NCI-H187 (cell line): ENCODE data around the gene SPATA20.

Experiments
- DNase-seq, 2 experiments: peaks; one replicate each; lab custom pipeline; 2025; lab: John Stamatoyannopoulos, UW

The SPATA20 gene

DNA sequence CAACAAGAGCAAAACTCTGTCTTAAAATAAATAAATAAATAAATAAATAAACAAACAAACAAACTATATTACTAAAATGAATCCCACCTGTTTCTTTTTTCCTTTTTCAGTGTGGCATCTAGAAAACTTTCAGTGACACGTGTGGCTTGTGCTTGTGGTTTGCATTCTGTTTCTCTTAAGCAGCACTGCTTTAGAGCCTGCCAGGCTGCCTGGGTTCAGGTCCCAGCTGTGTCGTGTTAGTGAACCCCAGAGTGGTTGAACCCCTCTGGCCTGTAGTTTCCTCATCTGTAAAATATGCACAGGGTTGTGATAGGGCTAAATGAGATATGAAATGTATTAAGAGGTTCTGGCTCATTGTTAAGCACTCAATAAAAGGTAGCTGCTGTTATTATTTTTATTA lies 26.5 kb upstream of the SPATA20 start:
- no peak for DNase-seq

DNA sequence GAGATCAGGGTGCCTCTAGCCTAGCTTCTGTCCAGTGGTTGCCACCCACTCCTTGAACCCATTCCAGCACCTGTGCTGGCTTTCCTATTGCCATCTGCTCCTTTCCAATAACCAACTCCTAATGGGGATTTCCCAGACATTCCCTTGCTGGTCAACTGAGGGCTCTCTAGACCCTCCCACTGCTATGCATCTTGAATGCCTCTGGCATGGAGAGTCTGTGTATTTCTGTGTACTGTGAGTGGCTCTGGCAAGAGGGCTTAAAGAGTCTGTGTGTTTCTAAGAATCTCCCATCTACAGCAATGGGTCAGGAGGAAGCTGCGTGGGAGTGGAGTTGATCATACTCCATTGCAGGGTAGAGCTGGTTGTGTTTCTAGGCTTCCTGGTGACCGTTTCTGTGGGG lies 25.5 kb upstream of the SPATA20 start:
- DNase-seq, result no peak

DNA sequence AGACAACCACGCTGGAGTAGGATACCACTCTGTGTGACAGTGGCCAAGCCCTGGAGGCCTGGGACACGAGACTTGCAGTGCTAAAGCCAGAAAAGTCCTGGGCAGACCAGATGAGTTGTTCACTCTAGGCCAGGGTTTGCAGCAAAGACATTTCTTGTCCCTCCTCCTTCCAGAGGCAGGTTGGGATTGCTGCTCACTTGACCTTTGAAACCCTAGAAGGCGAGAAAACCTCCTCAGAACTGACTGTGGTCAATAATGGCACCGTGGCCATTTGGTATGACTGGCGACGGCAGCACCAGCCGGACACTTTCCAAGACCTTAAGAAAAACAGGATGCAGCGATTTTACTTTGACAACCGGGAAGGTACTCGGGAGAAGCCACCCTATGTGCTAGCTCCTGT lies 24.2 kb upstream of the SPATA20 start:
- no peak for DNase-seq

DNA sequence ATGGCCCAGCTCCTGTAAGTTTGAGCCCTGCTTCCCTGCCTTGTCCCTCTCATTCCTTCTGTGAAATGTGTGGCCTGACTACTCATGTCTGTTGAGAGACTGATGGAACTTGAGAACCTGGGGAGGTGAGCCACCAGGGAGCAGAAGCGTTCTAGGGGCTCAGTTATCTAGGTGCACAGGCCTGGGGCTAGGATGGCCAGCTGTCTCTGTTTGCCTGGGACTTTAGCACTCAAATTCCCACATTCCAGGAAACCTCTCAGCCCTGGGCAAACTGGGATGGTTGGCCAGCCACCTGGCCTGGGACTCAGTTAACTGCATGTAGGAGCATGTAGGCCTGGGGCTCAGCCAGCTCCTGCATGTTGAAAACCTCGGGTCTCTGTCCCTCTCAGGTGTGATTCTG lies 23.8 kb upstream of the SPATA20 start:
- DNase-seq, result no peak

DNA sequence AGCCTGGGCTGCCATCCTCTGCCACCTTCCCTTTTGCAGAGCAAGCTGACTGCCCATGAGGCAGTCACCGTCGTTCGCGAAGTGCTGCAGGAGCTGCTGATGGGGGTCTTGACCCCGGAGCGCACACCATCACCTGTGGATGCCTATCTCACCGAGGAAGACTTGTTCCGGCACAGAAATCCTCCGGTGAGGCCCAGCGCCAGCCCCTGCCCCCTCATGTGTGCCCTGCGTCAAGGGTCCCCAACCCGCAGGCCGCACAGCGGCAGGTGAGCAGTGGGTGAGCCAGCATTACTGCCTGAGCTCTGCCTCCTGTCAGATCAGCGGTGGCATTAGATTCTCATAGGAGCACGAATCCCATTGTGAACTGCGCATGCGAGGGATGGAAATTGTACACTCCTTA lies 22.1 kb upstream of the SPATA20 start:
- DNase-seq, result no peak

DNA sequence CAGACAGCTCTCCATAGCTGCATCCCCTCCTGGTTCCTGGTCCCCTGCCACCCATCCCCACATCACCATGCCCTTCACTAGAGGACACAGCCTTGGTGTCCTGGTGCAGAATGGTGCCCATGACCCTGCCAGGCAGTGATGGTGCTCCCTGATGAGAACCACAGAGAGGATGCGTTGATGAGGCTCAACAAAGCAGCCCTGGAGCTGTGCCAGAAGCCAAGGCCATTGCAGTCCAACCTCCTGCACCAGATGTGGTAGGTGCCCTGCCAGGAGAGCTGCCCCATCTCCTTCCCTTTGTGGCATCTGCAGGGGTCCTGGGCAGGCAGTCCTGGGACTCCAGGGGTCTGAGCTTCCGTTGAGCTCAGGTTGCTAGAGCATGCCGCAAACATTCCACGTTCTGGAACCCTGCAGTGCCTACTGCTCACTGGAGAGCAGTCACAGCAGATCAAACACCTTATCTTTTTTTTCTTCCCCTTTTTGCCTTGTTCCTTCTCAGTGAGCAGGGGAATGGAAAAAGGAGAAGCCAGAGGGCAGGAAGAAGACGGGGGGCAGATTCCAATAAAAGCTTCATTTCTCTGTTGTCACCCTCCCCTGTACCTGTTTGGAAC lies 19.7 kb upstream of the SPATA20 start:
- DNase-seq, result no peak

DNA sequence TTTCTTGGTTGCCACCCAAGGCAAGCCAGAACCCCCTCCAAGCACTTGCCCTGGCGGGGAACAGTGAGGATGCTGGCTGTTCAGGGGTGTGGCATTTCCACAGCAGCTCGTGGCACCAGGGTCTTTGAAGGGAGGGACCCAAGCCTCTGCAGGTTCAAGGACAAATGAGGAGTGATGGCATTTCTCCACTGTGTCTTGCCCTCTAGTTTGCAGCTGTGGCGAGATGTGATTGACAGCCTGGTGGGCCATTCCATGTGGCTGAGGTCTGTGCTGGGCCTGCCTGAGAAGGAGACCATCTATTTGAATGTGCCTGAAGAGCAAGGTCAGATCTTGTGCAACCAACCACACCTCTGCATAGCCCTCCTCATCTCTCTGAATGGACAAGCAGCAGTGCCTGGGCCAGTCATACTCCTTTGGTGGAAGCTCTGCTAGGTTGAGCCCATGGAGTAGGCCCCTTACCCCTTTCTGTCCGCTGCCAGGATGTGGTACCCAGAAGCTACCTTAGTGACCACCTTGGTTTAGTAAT lies 19.0 kb upstream of the SPATA20 start:
- DNase-seq, result no peak

DNA sequence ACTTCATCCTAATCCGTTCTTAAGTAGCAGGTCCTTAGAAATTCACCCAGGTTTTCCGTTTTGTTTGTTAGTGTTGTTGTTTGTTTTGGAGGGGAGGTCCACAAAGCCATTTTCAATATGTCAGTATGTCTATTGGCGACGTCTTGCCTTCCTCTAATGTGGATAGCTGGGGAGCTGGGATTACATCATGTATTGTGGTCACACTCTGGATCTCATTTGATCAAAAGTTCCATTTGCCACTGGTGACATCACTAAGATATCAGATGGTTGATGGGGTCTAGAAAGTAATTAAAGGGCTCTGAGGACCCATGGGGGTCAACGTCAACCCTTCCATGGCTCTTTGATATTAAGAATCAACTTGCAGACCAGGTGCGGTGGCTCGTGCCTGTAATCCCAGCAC lies 17.1 kb upstream of the SPATA20 start:
- no peak for DNase-seq

DNA sequence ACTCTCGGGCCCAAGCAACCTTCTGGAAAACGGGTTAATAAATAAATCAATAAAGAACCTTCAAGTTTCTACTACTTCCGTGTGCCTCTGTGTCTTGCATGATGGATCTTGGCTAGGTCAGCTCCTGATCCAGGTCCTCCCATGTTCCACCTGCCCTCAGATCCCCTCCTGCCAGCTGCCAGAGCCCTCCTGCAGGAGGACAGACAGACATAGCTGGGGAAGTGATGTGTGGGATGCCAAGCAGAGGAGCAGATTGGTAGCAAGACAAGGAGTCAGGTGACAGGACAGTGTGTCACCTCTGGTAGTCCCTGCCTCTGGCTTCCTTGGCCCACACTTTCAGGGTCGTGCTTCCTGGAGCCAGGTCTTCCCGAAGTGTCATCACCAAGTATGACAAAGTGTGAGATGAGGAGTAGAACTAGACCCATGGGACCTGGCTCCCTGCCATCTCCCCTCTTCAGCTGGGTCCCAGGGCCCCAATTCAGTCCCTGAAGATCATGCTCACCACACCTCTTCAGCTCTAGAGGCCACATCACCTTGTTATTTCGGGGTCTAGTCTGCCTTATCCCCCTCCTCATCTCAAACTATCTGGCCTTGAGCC lies 15.4 kb upstream of the SPATA20 start:
- no peak for DNase-seq

DNA sequence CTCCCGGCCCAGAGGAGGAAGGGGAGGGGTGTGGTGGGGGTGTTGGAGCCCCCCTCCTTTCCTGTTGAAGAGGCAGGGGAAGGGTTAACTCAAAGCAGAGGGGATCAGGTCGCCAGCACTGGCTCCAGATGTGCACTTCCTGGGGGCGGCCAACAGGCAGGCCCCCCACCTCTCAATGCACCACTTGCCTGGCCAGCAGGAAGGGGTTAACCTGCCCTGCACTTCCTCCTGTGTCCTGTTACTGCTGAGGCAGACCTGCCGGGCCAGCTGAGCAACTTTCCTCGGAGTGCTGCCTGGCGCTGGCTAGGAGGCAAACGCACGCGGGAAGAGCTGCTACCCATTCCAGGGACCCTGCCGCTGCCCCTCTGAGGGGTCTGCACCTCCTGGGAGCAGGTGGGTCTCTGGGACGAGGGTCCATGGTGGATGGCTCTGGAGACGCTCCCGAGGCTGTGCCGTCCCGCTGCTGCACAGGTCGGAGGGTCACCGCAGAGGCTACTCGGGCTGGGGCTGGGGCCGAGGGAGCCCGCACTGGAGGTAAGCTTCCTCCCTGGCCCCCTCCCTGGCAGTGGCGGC lies 14.4 kb upstream of the SPATA20 start, which contains the start of gene EPN3:
TSS of gene EPN3 (plus strand) at position 284 of the 573 bp plus-strand sequence. CDS start 3,822 bp downstream, outside the sequence.
- no peak for DNase-seq

DNA sequence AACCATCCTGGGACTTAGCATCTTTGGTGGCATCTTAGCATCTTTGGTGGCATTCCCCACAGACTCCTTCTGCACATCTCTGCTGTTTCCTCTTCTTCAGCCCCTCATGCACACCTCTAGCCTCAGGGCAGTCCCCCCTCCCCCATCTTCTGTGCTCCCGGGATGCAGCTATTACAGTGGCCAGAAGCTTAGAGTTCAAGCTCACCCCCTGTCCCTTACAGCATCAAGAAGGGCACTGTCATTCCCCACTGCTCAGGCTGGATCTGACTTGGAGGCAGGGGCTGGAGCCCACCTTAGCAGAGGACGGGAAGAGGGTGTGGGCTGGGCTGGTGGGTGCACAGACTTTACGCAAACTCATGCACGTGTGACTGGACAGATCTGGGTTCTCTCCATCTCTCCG lies 13.8 kb upstream of the SPATA20 start:
- DNase-seq, result no peak

DNA sequence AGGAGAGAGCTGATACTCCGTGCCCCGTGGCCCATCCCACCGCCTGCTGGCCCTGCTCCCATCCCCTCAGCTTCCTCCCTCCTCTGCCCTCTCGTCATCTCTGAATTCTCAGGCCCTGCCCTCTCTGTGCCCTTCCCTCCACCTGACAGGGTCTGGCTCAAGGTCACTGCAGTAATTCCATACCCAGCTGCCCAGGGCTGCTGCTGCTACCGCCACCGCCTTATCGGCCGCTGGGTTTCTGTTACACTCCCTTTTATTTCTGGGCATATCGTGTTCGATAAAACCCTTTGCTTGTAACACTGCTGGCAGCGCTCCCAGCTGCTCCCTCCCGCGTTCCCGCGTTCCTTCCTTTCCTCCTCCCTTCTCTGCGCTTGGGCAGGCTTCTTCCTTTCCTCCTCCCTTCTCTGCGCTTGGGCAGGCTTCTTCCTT lies 13.2 kb upstream of the SPATA20 start:
- DNase-seq, result no peak

DNA sequence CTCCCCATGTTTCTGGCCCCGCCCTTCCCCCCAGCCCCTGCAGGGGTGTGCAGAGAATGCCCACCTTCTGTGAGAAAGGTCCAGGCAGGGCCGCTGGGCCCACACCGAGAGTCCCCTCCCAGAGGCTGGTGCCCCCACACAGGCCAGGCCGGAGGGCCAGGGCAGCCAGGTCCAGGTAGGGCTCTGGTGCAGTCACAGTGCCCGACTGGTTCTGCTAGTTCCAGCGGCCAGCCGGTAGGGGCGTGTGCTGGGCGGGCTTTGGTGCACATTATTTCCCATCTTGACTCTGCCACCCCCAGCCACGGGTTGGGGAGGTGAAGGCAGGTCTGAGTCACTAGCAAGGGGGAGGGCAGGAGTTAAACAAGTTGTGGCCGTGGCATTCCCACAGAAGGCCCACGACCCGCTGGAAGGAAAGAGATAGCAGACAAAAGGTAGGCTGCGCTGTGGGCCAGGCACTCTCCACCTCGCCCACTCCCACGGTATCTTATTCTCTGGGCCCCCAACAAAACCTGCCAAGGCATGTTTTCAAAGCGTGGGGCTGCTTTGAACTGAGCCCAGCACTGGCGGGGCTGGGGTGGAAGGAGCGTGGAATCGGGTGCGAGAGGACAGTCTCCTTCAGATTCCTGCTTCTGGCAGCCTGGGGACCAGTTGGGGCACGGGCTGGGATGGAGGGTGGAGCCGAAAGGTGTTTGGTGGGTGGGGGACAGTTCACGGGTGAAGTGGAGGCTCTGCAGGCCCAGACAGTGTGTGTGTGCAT lies 12.6 kb upstream of the SPATA20 start:
- DNase-seq, result no peak

DNA sequence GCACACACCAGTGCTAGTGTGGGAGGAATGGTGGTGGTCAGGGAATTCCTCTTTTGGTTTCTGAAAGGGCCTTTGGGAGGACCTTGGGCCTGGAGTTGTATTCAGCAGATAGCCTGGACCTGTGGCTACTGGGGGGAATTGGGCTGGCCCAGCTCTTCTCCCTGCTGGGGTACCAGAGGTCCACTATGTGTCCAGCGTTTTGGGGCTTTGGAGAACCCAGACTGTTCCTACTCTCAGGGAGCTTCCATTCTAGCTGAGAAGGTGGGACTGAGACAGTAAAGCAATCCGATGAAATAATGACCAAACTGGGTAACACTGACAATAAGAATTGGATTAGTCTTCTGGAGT lies 12.0 kb upstream of the SPATA20 start:
- no peak for DNase-seq

DNA sequence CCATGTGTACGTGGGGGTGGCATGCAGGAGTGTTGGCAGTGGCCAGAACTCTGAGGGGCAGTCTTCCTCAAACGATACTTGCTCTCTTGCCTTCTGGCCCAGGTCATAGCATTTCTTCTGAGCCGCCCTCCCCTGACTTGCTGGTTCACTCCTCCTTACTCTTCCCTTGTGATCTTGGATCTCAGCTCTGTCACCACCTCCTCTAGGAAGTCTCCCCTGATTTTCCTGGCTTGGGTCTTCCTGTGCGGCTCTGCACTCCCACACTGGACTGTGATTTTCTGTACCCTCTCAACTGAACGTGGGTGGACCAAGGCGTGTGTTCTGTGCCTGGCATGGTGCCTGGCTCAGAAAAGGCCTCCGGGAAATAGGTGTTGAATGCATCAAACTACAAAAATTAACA lies 11.6 kb upstream of the SPATA20 start:
- DNase-seq, result no peak

DNA sequence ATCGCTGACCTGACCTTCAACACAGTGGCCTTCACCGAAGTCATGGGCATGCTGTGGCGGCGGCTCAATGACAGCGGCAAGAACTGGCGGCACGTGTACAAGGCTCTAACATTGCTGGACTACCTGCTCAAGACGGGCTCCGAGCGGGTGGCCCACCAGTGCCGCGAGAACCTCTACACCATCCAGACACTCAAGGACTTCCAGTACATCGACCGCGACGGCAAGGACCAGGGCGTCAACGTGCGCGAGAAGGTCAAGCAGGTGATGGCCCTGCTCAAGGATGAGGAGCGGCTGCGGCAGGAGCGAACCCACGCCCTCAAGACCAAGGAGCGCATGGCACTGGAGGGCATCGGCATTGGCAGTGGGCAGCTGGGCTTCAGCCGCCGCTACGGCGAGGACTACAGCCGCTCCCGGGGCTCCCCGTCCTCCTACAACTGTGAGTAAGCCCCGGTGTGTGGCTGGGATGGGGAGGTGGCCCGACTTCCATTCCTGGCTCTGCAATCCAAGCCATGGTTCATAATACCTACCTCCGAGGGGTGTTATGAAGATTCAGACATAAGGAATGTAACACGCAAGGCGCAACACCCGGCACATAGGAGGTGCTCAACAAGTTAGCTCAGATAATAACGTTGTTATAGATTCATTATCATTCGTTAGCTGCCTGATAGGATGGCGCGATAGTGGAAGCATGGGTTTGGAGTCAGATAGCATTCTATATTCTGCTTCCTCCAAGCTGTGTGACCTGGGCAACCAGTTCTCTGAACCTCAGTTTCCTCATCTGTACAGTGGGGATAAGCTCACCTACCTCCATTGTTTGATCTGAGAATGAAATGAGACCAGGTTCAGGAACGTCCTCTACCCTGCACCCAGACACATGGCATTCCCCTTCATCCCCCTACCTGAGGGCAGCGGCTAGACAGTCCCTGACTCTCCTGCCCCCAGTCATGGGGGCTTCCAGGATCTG lies 10.0 kb upstream of the SPATA20 start:
- DNase-seq, result no peak

DNA sequence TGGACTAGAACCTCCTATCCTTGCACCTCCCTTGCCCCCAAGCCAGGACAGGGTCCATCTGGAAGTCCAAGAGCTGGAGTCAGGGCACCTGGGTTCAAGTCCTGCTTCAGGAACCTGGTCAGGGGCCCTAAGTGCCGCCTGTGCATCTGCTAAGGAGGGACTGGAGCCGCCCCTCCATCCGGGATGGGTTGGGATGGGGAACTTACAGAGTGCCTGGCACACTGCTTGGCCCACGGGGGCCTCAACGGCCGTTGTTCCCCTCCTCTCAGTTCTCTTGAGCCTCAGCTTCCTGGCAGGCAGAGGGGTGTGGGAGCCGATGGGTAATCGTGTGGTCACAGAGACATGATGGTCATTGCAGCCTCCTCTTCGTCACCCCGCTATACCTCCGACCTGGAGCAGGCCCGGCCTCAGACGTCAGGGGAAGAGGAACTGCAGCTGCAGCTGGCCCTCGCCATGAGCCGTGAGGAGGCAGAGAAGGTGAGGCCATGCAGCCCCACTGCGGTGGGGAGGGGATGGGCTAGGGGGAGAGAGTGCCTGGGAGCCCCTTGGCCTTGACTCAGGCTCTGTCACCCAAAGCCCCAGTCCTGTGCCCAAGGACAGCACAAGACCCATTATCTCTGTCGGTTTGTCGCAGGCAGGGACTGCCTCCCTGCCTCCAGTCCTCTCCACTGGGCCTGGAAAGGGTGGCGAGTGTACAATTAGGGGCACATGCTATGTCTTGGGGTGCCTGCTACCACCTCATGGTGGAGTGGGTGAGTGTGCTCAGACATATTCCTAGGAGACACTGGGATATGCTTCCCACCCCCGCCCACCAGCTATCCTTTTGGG lies 9.0 kb upstream of the SPATA20 start:
- no peak for DNase-seq

DNA sequence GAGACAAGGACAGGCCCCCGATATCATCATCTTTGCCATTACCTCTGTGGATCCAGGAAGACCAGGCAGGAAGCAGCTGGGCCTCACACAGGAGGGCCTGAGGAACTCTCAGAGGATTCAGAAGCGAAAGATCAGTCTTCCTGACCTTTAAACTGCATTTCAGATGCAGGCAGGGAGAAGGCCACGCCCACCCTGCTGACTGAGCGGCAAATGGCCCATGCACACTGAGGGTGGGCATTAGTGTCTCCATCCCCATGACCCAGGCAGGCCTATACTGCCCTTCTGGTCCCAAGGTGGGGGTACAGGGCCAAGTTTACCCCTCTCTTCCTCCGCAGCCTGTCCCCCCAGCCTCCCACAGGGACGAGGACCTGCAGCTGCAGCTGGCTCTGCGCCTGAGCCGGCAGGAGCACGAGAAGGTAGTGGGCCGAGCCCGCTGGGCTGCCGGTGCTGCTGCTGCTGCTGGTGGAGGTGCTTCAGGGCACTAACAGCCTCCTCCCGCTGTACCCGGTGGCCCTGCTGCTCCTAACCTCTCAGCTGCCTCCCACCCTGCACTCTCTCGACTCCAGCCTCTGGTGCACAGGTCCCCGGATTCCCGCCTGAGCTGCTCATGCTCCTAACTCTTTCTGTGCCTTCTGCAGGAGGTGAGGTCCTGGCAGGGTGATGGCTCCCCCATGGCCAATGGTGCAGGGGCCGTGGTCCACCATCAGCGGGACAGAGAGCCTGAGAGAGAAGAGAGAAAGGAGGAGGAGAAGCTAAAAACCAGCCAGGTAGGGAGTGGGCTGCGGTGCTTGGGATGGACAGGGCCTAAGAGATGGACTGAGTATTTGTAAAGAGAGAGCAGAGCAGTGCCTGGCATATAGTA lies 8.2 kb upstream of the SPATA20 start:
- no peak for DNase-seq

DNA sequence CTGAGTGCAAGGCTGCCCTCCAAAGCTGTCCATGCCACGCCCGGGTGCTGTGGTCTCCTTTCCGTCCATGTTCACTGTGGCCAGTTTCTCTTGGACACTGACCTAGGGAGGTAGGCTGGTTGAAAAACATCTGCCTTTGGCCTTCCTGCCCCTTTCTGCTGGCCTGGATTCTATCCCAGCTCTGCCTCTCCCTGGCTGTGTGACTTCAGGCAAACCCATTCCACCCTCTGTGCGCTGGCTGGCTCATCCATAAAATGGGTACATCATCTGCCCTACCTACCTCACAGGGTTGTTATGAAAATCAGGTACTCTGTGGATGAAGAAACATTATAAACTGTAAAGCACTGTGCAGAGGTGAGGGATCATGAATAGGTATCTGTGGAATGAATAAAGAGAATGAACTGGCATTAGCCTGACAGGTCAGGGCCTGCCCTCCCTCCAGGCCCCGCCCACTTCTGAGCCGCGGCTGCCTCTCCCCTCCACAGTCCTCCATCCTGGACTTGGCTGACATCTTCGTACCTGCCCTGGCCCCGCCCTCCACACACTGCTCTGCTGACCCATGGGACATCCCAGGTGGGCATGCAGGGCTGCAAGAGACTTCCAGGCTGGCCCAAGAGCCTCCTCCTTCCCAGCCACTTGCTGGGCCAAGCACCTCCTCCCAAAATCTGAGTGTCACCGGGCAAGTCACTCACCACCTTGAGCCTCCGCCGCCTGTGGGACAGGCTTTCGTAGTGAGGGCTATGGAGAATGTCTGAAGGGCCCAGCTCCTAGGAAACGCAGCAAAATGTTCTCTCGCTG lies 7.0 kb upstream of the SPATA20 start:
- DNase-seq, result no peak
